ACC112 (cell line): ENCODE results near the gene LPAR1.

Experiments used
- H2AFZ ChIP-seq: fragments of 200-600 bp; sonication (generic); one replicate; pipeline ENCODE4 v1.6.0; 2017; ENCODE audit warnings: antibody characterized with exemption, low read length; ENCODE audit not compliant: unreplicated experiment
- H3K27ac ChIP-seq: fragments of 200-600 bp; sonication (generic); 2 replicates; pipeline ENCODE4 v1.5.1; 2014; ENCODE audit warnings: low read depth, mild to moderate bottlenecking, antibody characterized with exemption, low read length, moderate library complexity
- H3K27me3 ChIP-seq: fragments of 200-600 bp; sonication (generic); 2 replicates; pipeline ENCODE4 v1.6.1; 2014; ENCODE audit warnings: mild to moderate bottlenecking, antibody characterized with exemption, low read length, moderate library complexity, mixed read lengths; ENCODE audit not compliant: insufficient read depth
- H3K36me3 ChIP-seq: fragments of 200-600 bp; sonication (generic); 2 replicates; pipeline ENCODE4 v1.6.1; 2016; ENCODE audit warnings: mild to moderate bottlenecking, antibody characterized with exemption, low read length, moderate library complexity, mixed read lengths; ENCODE audit not compliant: insufficient read depth
- H3K4me1 ChIP-seq: fragments of 200-600 bp; sonication (generic); one replicate; pipeline ENCODE4 v1.6.1; 2016; ENCODE audit warnings: low read length, mixed read lengths; ENCODE audit not compliant: insufficient read depth, unreplicated experiment, control insufficient read depth
- H3K4me3 ChIP-seq: fragments of 200-600 bp; sonication (generic); 2 replicates; pipeline ENCODE4 v1.5.1; 2014; ENCODE audit warnings: mild to moderate bottlenecking, low read depth, low read length
- H3K79me2 ChIP-seq: fragments of 200-600 bp; sonication (generic); one replicate; pipeline ENCODE4 v1.6.0; 2016; ENCODE audit warnings: low read length; ENCODE audit not compliant: control insufficient read depth, unreplicated experiment, insufficient read depth

LPAR1 gene

GRCh38 chr9:110939573-110939972 lies 98.7 kb downstream of the LPAR1 start:
- Histone ChIP-seq H3K79me2 (peaks cover 83% of the 10 kb centered on the region), H2AFZ (no peak overlapping the region), H3K27me3 (no peaks in the 10 kb centered on the region), H3K4me3 (no peak overlapping the region), H3K27ac (0 out of 2 replicates have a peak overlapping the region, but pooled peaks have one; percentile 8), H3K4me1 (peaks cover 47% of the 10 kb centered on the region), H3K36me3 (peaks cover 53% of the 10 kb centered on the region)

DNA sequence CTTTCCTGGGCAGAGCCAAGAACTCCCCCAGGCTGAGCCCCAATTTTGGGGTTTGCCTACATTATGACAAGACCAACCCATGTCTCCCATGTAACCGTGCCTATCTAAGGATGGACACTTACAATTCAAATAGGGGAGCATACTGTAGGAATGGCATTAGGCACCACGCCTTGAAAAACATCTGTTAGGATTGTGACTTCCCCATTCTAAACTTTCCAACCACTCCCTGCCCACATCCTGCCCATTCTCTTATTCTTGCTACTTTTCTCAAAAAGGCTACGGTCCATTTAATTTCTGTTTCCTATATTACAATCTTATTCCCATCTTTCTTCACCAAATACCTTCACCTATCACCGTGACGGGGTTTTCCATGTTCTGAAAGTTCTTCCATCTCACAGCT lies 99.2 kb downstream of the LPAR1 start:
- no peak overlapping the region for H2AFZ ChIP-seq
- H3K79me2 ChIP-seq, result peaks cover 84% of the 10 kb centered on the region
- H3K4me3 ChIP-seq, result no peak overlapping the region
- 0 out of 2 replicates have a peak overlapping the region, but pooled peaks have one; percentile 8 for H3K27ac ChIP-seq
- peaks cover 53% of the 10 kb centered on the region for H3K4me1 ChIP-seq
- peaks cover 58% of the 10 kb centered on the region for H3K36me3 ChIP-seq
- H3K27me3 ChIP-seq, result no peaks in the 10 kb centered on the region

GRCh38 chr9:110938242-110938641 lies 100.0 kb downstream of the LPAR1 start:
- no peak overlapping the region for H3K27ac ChIP-seq
- peaks cover 62% of the 10 kb centered on the region for H3K36me3 ChIP-seq
- peaks cover 86% of the 10 kb centered on the region for H3K79me2 ChIP-seq
- H3K4me3 ChIP-seq, result no peak overlapping the region
- peaks cover 61% of the 10 kb centered on the region for H3K4me1 ChIP-seq
- no peak overlapping the region for H2AFZ ChIP-seq
- H3K27me3 ChIP-seq, result no peaks in the 10 kb centered on the region

- peaks cover 98% of the 10 kb centered on the region for H3K79me2 ChIP-seq
These were observed 101.4 kb downstream of the LPAR1 start for GRCh38 chr9:110936719-110937452.

GRCh38 chr9:110936237-110936636 lies 102.0 kb downstream of the LPAR1 start:
- H3K27me3 ChIP-seq, result no peaks in the 10 kb centered on the region
- peak overlapping the region; percentile 39; the same call in 1 of the 2 replicates for H3K4me3 ChIP-seq
- peaks cover 58% of the 10 kb centered on the region for H3K4me1 ChIP-seq
- peaks cover 62% of the 10 kb centered on the region for H3K36me3 ChIP-seq
- H3K79me2 ChIP-seq, result peaks cover 94% of the 10 kb centered on the region
- peak overlapping the region; percentile 72 for H3K27ac ChIP-seq
- H2AFZ ChIP-seq, result no peak overlapping the region

More at GRCh38 chr9:110936719-110937452, 101.4 kb downstream of the LPAR1 start:
- Histone ChIP-seq H3K4me1 (peaks cover 58% of the 10 kb centered on the region), H3K27ac (peak overlapping the region; percentile 72), H3K27me3 (no peaks in the 10 kb centered on the region), H3K4me3 (peak overlapping the region; percentile 39), H3K36me3 (peaks cover 68% of the 10 kb centered on the region), H2AFZ (peak overlapping the region; percentile 7)

DNA sequence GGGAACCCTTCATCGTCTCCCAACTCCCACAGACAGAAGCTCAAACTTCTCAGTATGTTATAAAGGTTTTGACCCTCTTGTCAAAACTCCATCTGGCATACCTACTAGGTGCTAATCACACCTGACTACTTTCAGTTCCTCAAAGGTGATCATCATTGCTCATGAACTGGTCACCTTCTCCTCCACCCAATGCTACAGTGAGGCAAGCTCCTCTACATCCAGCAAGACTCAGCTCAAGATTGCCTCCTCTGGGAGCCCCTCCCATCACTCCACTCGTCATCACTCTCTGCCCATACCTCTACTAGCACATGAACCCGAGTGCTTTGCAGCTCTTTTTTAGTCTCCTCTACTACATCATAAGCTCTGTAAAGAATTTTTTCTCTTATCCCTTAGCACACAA lies 102.4 kb downstream of the LPAR1 start:
- H2AFZ ChIP-seq, result no peak overlapping the region
- peaks cover 61% of the 10 kb centered on the region for H3K36me3 ChIP-seq
- peaks cover 94% of the 10 kb centered on the region for H3K79me2 ChIP-seq
- peaks cover 58% of the 10 kb centered on the region for H3K4me1 ChIP-seq
- H3K27ac ChIP-seq, result peak overlapping the region; percentile 72
- no peak overlapping the region for H3K4me3 ChIP-seq
- no peaks in the 10 kb centered on the region for H3K27me3 ChIP-seq

- Histone ChIP-seq H3K4me3 (peak overlapping the region; percentile 48; the same call in 1 of the 2 replicates), H3K27ac (peak overlapping the region; percentile 59), H3K4me1 (peaks cover 56% of the 10 kb centered on the region), H3K36me3 (peaks cover 56% of the 10 kb centered on the region), H3K27me3 (no peaks in the 10 kb centered on the region), H3K79me2 (peaks cover 92% of the 10 kb centered on the region), H2AFZ (no peak overlapping the region)
These were observed 104.8 kb downstream of the LPAR1 start for GRCh38 chr9:110933350-110934001.

- no peak overlapping the region for H2AFZ ChIP-seq
- peaks cover 59% of the 10 kb centered on the region for H3K36me3 ChIP-seq
- peaks cover 58% of the 10 kb centered on the region for H3K4me1 ChIP-seq
- no peak overlapping the region for H3K4me3 ChIP-seq
- peak overlapping the region; percentile 59; the same call in 1 of the 2 replicates for H3K27ac ChIP-seq
- peaks cover 90% of the 10 kb centered on the region for H3K79me2 ChIP-seq
- H3K27me3 ChIP-seq, result no peaks in the 10 kb centered on the region
These were observed 105.4 kb downstream of the LPAR1 start for GRCh38 chr9:110932863-110933262.

DNA sequence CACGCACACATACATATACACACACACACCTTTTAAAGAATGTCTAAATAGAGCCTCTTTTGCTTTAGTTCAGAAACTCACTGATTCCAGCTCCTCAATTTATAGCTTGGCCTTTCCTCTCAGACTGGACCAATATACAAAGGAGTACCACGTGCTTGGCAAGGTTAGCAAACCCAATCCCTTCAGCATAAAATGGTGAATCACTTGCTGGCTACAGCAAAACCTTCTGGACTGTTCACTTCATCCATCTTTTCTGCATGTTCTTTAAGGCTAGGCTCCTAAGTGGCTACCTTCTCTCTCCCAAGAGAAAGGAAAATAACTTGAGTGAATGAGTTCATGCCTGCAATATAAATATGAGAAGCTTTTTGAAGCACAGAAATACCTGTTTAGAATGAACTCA lies 109.7 kb downstream of the LPAR1 start:
- Histone ChIP-seq H3K79me2 (peaks cover 78% of the 10 kb centered on the region), H3K36me3 (peaks cover 53% of the 10 kb centered on the region), H3K27me3 (no peaks in the 10 kb centered on the region), H3K4me1 (peaks cover 24% of the 10 kb centered on the region), H3K27ac (peak overlapping the region; percentile 38), H3K4me3 (no peak overlapping the region), H2AFZ (no peak overlapping the region)

DNA sequence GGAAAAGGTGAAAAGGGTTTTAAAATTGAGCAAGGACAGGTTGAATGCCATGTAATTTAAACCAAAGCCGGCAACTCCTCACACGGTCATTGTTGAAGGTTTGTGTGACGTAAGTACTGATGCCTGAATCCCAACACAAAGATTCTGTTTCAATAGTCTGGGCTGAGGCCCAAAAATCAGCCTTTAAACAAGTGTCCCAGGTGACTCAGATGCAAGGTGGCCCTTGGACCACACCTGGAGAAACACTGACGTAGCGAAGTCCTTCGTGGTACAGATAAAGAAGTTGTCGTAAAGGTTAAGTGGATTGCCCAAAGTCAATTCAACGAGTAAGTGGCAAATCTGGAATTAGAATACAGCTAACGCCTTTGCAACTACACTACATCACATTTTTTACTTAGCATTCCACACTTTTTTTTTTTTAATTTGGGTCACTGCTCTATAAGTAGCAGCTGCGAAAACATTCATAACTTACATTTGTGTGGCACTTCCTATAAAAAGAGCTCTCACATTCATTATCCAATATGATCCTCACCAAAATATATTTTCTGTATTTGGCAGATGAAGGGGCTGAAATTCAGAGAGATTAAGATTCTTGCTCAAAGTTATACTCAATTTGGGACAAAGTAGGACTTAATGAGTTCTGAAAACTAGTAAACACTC lies 111.3 kb downstream of the LPAR1 start:
- Histone ChIP-seq H3K4me3 (no peak overlapping the region), H3K36me3 (peaks cover 48% of the 10 kb centered on the region), H3K4me1 (peaks cover 25% of the 10 kb centered on the region), H3K27ac (no peak overlapping the region), H3K27me3 (no peaks in the 10 kb centered on the region), H3K79me2 (peaks cover 74% of the 10 kb centered on the region), H2AFZ (no peak overlapping the region)
